Jurkat, Clone E6-1 (cell line): Measurements from ENCODE around the gene KIAA0232.
"Not testable (repeated sequence)": the region's sequence is repeated elsewhere in the genome, so short reads cannot be mapped to it uniquely, and the experiment has no call there.

Experiments used
- DNase-seq: peaks from one replicate; pipeline ENCODE4 v3.0.0-alpha.2; 2011; ENCODE audit warnings: low read depth, low spot score
- H3K4me3 ChIP-seq: 2 replicates; pipeline ENCODE4 v1.5.1; 2011; ENCODE audit warnings: mild to moderate bottlenecking, low read length, control low read depth, moderate library complexity

The KIAA0232 gene

DNA sequence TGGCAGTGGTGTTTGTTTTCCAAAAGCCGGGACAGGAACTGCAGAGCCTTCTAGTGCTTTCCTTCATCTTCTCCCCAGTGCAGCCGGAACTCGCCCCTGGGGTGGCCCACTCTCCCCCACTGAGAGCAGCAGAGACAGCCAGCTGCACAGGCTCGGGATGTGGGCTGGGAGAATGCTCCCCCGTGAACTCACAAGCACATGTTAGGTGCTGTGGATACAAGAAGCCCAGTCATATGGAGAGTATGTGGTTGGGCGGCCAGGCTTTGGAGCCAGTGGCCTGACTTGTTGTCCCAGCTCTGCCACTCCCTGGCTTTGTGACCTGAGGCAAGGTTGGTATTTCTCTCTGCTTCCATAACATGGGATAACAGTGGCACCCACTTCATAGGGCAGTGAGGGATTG, 9.4 kb upstream of the KIAA0232 start:
- no peak overlapping the region for H3K4me3 ChIP-seq
- no peak for DNase-seq

- no peak for DNase-seq
- H3K4me3 ChIP-seq: no peak overlapping the region
Observed at GRCh38 chr4:6773616-6774540, 8.6 kb upstream of the KIAA0232 start.

DNA sequence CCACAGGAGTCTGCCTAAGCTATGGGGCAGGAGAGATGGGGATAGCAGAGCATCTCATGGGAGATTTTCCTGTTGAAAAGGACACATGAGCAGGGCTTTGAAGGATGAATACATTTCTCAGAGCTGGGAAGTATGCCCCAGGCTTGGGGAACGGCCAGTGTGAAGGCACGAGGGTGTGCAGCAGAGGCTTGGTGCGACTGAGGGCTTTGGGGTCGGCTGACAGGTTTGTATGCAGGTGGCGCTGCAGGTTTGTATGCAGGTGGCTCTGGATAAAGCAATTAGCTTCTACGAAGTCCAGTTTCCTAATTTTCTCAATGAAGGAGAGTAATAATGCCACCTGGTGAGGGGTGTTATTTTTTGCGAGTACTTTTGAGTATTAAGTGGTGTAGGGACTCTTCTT, 6.8 kb upstream of the KIAA0232 start:
- DNase-seq: no peak
- no peak overlapping the region for H3K4me3 ChIP-seq

DNA sequence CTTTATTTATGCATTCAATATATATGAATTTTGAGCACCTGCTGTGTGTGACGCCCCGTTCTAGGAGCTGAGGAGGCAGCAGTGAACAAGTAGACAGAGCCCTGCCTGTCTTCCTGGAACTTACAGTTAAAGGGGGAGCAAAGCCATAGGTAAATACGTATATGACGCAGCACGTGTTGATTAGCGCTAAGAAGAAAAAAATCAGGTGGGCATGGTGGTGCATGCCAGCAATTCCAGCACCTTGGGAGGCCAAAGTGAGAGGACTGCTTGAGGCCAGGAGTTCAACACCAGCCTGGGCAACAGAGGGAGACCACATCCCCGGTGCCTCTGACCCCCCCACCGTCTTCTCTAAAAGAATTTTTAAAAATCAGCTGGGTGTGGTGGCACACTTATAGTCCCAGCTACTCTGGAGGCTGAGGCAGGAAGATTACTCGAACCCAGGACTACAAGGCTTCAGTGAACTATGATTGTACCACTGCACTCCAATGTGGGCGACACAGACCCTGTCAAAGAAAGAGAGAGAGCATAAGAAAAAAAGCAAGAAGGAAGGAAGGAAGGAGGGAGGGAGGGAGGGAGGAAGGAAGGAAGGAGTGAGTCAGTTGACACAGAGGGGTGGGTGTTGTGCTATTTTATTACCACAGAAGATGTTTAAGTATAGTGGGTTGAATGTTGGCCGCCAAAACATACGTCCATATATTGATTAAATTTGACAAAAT, 5.4 kb upstream of the KIAA0232 start:
- no peak for DNase-seq
- no peak overlapping the region for H3K4me3 ChIP-seq

DNA sequence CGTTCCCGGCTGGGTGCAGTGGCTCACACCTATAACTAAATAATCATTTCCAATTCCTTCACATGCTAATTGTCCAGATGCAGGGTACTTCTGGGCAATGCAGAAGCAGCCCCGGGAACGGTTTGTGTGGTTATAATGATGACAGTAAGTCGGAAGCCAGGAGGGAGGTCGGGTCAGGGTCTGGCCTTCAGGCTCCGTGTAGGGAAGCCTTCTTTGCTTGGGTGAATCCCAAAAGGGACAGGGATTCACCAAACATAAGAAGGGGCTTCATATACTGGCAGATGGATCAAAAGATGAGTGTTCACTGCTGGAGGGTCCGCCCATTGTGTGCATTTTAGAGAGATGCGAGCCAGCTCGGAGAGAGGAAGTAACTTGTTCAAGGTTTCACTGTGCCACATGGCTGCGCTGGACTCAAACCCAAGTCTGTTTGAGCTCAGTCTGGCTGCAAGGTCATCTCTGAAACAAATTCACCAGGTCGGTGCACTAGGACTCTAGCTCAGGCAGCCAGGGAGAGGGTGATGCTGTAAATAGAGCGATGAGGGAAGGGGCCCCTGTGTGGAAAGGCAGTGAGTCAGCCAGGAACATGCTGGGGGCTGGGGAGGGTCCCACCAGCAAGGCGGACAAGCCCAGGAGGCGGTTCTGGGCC, 4.8 kb upstream of the KIAA0232 start:
- H3K4me3 ChIP-seq: no peak overlapping the region
- no peak for DNase-seq

DNA sequence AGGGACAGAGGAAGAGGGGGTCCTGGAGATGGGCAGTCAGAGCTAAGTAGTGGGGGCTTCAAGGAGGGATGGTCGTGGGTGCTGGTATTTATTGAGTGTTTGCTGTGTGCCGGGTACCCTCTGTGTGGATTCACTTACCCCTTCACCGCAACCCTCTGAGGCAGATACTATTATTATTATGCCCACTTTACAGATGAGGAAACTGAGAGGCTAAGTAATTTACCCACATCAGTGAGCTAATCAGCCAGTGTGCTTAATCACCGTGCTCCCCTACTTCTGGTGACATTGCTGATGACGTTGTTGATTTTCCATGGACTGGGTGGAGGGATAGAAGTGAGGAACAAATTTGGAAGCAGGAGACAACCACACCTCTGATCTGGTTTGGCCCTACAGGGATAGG, 4.1 kb upstream of the KIAA0232 start:
- H3K4me3 ChIP-seq: no peak overlapping the region
- no peak for DNase-seq

GRCh38 chr4:6779667-6780565, 2.6 kb upstream of the KIAA0232 start:
- no peak for DNase-seq

GRCh38 chr4:6781113-6781512, 1.4 kb upstream of the KIAA0232 start:
- DNase-seq: no peak
- no peak overlapping the region for H3K4me3 ChIP-seq

More at GRCh38 chr4:6779667-6780565, 2.6 kb upstream of the KIAA0232 start:
- no peak overlapping the region for H3K4me3 ChIP-seq

DNA sequence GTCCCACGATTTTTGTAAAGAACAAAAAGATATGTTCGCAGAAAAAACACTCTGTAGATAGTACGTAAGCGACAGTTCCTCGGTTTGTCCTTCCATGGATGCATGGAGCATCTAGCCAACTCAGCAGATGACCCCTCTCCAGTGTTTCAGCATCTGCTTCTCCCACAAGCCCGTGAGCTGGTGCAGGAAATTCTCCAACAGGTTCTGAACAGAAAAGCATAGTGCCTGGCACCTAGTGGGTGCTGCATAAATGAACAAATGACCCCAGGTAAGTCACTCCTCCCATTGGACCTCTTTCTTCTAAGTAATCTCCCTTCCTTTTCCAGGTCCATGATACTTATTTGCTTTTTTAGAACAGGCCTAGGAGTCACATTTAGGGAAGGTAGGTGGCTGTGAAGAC, 966 bp upstream of the KIAA0232 start:
- no peak for DNase-seq
- peak overlapping the region; percentile 51 for H3K4me3 ChIP-seq

- no peak for DNase-seq
- peak overlapping the region; percentile 65 for H3K4me3 ChIP-seq
Observed at GRCh38 chr4:6782846-6783110, 251 bp downstream of the KIAA0232 start.

GRCh38 chr4:6783111-6783981, 819 bp downstream of the KIAA0232 start:
- peak overlapping the region; percentile 65 for H3K4me3 ChIP-seq
- peak; percentile 57 for DNase-seq

DNA sequence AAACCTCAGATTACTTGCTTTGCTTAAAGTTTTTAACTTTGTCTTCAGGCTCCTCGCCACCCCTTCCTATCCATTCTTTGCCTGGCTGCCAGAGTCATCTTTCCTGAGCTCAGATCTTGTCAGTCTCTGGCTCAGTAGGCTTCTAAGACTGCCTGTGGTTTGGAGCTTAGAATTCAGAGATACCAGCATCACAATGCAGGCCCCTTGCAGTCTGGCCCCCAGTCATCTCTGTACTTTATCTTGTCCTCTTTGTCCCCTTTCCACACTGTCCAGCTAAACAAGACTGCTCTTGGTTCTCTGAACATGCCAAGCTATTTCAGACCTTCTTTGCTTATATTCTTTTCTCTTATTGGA, 3.0 kb downstream of the KIAA0232 start:
- DNase-seq: no peak
- no peak overlapping the region for H3K4me3 ChIP-seq

- H3K4me3 ChIP-seq: no peak overlapping the region
- DNase-seq: no peak
Observed at GRCh38 chr4:6788123-6788522, 5.6 kb downstream of the KIAA0232 start.

GRCh38 chr4:6791245-6791644, 8.7 kb downstream of the KIAA0232 start:
- H3K4me3 ChIP-seq, DNase-seq: not testable (repeated sequence)

GRCh38 chr4:6791796-6792195, 9.3 kb downstream of the KIAA0232 start:
- DNase-seq, H3K4me3 ChIP-seq: not testable (repeated sequence)

GRCh38 chr4:6794189-6794588, 11.7 kb downstream of the KIAA0232 start:
- H3K4me3 ChIP-seq: no peak overlapping the region
- no peak for DNase-seq

- no peak for DNase-seq
- no peak overlapping the region for H3K4me3 ChIP-seq
Observed at GRCh38 chr4:6795821-6796220, 13.3 kb downstream of the KIAA0232 start.

DNA sequence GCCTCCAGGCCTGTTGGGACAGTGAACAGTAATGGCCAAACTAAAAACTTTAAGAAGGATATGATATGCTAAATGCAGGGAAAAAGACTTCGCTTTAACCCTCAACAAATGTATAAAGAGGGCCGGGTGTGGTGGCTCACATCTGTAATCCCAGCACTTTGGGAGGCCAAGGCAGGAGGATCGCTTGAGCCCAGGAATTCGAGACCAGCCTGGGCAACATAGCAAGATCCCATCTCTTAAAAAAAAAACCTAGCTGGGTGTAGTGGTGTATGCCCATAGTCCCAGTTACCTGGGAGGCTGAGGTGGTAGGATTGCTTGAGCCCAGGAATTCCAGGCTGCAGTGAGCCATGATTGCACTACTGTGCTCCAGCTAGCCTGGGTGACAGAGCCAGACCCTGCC, 14.8 kb downstream of the KIAA0232 start:
- DNase-seq, H3K4me3 ChIP-seq: not testable (repeated sequence)
